ENCODE results near the gene CHD6. TPM values are rescaled to one million over a fixed set of nuclear protein-coding genes. Genes with fewer than 3 reads are reported as not detected.
A peak's percentile ranks its signal among the peaks of the same experiment; 100 is the strongest.

The CHD6 gene
- total and polyA plus RNA-seq, 2 of the 13 experiments (the other 11 are each of a cell fraction or from before 2014, with no cell fraction given), result 14.4 to 52.0 TPM

DNA sequence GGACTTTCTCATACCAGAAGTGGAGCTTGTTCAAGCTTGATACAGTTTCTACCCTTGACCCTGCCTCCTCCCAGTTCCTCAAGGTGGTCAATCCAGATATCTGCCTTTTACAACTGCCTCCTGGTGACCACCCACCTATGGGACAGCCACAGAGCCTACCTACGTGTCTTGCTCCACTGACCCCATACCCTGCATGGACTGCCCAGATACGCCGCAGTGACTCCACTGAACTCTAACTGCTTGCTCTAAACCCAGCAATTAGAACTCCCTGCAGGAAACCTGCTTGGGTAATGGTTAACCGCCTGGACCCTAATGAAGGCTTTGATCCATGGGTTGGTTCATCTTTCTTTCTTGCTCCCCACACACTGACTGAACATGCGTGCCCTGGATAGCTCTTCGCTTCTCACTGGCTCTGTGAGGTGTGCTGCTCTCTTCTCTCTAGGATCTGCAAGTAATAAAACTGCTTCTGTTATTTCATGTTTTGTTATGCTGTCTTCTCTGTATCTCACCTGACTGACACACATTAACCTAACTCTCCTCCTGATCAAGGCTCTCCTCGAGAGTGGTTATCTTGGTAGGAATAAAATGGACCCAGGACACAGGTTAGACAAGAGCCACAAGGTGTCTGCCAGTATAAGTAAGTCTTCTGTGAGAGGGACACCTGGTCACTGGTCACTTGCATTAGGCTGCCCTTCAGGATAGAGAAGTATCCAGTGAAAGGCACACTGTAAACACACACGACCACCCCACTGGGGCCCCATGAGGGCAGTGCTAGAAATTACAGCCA, 79.2 kb downstream of the CHD6 start (continued):
- TF ChIP-seq AKAP8 (CRISPR knock-in tag; IDR thresholded peaks at IDR 0.05), result 0 out of 2 replicates have a peak, but pooled peaks have one; percentile 64
- TF ChIP-seq GABPA (IDR thresholded peaks at IDR 0.05; ENCODE audit: low read depth, low read length), result no peak
- TF ChIP-seq GABPA (CRISPR knock-in tag; IDR thresholded peaks at IDR 0.05; ENCODE audit: low read depth), result no peak
- peak; percentile 13; the same call in 1 of the 2 replicates for TF ChIP-seq CHD4 (IDR thresholded peaks at IDR 0.05; ENCODE audit: borderline replicate concordance, low read length)
- TF ChIP-seq GATAD2A (CRISPR knock-in tag; IDR thresholded peaks at IDR 0.05), result peak; percentile 92
- TF ChIP-seq, protein P1, sequence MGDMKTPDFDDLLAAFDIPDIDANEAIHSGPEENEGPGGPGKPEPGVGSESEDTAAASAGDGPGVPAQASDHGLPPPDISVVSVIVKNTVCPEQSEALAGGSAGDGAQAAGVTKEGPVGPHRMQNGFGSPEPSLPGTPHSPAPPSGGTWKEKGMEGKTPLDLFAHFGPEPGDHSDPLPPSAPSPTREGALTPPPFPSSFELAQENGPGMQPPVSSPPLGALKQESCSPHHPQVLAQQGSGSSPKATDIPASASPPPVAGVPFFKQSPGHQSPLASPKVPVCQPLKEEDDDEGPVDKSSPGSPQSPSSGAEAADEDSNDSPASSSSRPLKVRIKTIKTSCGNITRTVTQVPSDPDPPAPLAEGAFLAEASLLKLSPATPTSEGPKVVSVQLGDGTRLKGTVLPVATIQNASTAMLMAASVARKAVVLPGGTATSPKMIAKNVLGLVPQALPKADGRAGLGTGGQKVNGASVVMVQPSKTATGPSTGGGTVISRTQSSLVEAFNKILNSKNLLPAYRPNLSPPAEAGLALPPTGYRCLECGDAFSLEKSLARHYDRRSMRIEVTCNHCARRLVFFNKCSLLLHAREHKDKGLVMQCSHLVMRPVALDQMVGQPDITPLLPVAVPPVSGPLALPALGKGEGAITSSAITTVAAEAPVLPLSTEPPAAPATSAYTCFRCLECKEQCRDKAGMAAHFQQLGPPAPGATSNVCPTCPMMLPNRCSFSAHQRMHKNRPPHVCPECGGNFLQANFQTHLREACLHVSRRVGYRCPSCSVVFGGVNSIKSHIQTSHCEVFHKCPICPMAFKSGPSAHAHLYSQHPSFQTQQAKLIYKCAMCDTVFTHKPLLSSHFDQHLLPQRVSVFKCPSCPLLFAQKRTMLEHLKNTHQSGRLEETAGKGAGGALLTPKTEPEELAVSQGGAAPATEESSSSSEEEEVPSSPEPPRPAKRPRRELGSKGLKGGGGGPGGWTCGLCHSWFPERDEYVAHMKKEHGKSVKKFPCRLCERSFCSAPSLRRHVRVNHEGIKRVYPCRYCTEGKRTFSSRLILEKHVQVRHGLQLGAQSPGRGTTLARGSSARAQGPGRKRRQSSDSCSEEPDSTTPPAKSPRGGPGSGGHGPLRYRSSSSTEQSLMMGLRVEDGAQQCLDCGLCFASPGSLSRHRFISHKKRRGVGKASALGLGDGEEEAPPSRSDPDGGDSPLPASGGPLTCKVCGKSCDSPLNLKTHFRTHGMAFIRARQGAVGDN (CRISPR knock-in tag; IDR thresholded peaks at IDR 0.05), result peak; percentile 41; the same call in 1 of the 2 replicates
- TF ChIP-seq DR1 (CRISPR knock-in tag; IDR thresholded peaks at IDR 0.05), result no peak
- TF ChIP-seq ZNF550 (CRISPR knock-in tag; IDR thresholded peaks at IDR 0.05; ENCODE audit: borderline replicate concordance), result 0 out of 2 replicates have a peak, but pooled peaks have one; percentile 14
- TF ChIP-seq, protein P2, sequence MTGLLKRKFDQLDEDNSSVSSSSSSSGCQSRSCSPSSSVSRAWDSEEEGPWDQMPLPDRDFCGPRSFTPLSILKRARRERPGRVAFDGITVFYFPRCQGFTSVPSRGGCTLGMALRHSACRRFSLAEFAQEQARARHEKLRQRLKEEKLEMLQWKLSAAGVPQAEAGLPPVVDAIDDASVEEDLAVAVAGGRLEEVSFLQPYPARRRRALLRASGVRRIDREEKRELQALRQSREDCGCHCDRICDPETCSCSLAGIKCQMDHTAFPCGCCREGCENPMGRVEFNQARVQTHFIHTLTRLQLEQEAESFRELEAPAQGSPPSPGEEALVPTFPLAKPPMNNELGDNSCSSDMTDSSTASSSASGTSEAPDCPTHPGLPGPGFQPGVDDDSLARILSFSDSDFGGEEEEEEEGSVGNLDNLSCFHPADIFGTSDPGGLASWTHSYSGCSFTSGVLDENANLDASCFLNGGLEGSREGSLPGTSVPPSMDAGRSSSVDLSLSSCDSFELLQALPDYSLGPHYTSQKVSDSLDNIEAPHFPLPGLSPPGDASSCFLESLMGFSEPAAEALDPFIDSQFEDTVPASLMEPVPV (CRISPR knock-in tag; IDR thresholded peaks at IDR 0.05), result no peak; the same call in 1 of the 2 replicates
- no peak for TF ChIP-seq BRCA1 (CRISPR knock-in tag; IDR thresholded peaks at IDR 0.05)
- TF ChIP-seq, protein P3, sequence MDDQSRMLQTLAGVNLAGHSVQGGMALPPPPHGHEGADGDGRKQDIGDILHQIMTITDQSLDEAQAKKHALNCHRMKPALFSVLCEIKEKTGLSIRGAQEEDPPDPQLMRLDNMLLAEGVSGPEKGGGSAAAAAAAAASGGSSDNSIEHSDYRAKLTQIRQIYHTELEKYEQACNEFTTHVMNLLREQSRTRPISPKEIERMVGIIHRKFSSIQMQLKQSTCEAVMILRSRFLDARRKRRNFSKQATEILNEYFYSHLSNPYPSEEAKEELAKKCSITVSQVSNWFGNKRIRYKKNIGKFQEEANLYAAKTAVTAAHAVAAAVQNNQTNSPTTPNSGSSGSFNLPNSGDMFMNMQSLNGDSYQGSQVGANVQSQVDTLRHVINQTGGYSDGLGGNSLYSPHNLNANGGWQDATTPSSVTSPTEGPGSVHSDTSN (CRISPR knock-in tag; IDR thresholded peaks at IDR 0.05; ENCODE audit: borderline replicate concordance), result no peak
- TF ChIP-seq GPN1 (CRISPR knock-in tag; IDR thresholded peaks at IDR 0.05; ENCODE audit: borderline replicate concordance), result no peak
- TF ChIP-seq, protein P4, sequence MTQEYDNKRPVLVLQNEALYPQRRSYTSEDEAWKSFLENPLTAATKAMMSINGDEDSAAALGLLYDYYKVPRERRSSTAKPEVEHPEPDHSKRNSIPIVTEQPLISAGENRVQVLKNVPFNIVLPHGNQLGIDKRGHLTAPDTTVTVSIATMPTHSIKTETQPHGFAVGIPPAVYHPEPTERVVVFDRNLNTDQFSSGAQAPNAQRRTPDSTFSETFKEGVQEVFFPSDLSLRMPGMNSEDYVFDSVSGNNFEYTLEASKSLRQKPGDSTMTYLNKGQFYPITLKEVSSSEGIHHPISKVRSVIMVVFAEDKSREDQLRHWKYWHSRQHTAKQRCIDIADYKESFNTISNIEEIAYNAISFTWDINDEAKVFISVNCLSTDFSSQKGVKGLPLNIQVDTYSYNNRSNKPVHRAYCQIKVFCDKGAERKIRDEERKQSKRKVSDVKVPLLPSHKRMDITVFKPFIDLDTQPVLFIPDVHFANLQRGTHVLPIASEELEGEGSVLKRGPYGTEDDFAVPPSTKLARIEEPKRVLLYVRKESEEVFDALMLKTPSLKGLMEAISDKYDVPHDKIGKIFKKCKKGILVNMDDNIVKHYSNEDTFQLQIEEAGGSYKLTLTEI (CRISPR knock-in tag; conservative IDR thresholded peaks at IDR 0.05), result no peak
- TF ChIP-seq, protein P5, sequence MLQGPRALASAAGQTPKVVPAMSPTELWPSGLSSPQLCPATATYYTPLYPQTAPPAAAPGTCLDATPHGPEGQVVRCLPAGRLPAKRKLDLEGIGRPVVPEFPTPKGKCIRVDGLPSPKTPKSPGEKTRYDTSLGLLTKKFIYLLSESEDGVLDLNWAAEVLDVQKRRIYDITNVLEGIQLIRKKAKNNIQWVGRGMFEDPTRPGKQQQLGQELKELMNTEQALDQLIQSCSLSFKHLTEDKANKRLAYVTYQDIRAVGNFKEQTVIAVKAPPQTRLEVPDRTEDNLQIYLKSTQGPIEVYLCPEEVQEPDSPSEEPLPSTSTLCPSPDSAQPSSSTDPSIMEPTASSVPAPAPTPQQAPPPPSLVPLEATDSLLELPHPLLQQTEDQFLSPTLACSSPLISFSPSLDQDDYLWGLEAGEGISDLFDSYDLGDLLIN (CRISPR knock-in tag; IDR thresholded peaks at IDR 0.05; ENCODE audit: borderline replicate concordance), result no peak
- TF ChIP-seq, protein P6, sequence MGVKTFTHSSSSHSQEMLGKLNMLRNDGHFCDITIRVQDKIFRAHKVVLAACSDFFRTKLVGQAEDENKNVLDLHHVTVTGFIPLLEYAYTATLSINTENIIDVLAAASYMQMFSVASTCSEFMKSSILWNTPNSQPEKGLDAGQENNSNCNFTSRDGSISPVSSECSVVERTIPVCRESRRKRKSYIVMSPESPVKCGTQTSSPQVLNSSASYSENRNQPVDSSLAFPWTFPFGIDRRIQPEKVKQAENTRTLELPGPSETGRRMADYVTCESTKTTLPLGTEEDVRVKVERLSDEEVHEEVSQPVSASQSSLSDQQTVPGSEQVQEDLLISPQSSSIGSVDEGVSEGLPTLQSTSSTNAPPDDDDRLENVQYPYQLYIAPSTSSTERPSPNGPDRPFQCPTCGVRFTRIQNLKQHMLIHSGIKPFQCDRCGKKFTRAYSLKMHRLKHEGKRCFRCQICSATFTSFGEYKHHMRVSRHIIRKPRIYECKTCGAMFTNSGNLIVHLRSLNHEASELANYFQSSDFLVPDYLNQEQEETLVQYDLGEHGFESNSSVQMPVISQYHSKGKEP (CRISPR knock-in tag; IDR thresholded peaks at IDR 0.05), result no peak
- peak; percentile 78 for TF ChIP-seq HOXA3 (CRISPR knock-in tag; IDR thresholded peaks at IDR 0.05)

Measured in HepG2 (cell line).